CD4-positive, alpha-beta T cell treated with Interleukin-17A for 4 hours (primary cell): Measurements from ENCODE around the gene C7orf25.
"Not testable (repeated sequence)": the region's sequence is repeated elsewhere in the genome, so short reads cannot be mapped to it uniquely, and the experiment has no call there.

ENCODE experiments used
- DNase-seq: peaks from one replicate; pipeline ENCODE4 v3.0.0-alpha.2; 2020; ENCODE audit warnings: mixed read lengths

Gene C7orf25

DNA sequence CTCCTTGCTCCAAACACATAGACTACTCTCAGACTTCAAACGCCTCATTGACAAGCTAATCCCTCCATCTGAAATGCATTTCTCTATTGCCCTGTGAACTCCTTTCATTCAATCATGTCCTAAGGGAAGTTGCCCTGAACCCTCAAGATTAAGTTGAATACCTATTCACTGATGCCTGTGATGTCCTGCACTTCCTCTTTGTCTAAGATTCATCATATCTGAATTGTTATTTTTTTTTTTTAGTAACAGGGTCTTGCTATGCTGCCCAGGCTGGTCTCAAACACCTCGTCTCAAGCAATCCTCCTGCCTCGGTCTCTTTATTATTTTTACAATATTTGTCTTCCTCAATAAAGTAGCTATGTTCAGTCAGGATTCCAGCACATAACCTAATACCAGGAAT lies 16.9 kb upstream of the C7orf25 start:
- no peak for DNase-seq

DNA sequence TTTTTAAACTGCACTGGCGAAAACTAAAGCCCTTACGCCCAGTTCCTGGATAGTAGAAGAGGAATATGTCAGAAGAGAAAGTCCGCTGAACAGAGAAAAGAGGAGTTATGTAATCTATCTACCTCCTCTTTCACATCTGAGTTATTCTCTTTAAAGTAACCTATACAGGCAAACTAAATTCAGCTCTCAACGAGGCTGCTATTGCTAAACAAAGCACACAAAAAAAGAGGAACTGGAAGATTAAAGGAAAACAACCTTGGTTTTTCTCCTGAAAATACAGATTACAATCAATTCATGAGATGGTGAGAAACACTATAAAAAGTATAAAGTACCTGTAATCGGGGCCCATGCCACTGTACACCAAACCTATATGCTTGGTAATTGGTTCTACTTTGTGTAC lies 14.3 kb upstream of the C7orf25 start:
- DNase-seq = no peak

DNA sequence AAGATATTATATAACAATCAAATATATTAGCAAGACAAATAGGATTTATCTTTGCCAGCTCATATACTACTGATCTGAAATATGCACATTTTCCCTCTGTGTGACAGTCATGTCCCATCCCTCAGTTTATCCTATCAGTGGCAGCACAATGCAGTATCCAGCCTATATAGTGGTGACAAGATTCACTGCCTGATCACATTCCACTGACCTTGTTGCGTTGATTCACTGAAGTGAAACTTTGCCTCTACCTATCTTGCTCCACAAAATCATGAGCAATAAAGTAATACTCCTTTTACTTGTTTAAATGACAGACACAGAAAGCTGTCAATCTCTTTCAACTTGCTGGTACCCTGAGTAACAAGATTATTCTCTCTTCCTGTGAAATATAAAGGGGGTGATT lies 13.8 kb upstream of the C7orf25 start:
- no peak for DNase-seq

DNA sequence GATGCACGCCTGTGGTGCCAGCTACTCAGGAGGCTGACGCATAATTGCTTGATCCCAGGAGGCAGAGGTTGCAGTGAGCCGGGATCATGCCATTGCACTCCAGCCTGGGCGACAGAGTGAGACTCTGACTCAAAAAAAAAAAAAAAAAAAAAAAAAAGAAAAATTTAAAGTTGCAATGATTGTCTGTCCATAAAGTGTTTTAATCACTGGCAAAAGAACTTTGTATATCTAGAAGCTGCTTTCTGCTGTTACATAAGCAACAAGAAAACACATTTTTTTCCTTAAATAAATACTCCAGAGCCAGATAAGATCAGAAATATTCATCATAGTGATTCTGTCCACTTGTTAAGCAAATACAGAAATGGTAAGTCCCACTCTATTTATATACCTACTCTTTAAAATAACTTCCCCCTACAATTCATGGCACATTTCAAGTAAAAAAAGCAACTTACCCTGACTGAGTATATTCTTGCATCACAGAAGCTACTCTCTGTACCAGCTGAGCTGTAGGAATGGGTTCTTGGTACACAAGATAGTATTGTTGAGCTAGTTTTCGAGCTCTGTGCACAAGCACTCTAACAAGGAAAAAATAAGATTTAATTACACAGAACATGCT lies 12.5 kb upstream of the C7orf25 start:
- no peak for DNase-seq

DNA sequence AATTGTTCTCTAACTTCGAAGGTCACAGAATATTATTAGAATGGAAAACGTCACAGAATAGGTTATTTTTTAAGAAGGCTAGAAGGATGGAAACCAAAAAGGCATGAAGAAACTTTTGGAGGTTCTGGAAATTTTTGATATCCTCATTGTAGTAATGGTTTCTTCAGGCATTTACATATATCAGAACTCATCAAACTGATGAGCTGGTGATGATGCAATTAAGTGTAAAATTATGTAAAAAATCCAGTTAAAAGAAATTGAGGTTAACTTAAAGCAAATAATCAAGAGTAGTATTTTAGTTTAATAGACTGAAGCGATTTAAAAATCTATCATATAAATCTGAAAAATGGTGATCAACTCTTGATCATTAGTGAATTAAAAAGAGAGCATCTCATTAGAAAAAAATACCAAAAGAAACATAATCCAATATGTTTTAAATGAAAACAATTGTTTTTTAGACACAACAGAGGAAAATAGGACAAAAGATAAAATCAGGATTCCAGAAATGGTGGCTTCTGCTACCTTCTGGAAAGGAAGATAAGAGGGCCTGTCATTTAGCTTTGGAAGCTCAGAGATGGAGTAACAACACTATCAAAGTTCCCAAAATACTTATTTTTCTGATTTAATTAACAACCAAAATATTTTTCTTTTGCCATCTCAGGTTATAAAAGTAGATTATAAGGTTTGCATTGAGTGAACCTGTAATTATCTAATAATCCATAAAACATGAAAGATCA lies 10.3 kb upstream of the C7orf25 start:
- DNase-seq = no peak

DNA sequence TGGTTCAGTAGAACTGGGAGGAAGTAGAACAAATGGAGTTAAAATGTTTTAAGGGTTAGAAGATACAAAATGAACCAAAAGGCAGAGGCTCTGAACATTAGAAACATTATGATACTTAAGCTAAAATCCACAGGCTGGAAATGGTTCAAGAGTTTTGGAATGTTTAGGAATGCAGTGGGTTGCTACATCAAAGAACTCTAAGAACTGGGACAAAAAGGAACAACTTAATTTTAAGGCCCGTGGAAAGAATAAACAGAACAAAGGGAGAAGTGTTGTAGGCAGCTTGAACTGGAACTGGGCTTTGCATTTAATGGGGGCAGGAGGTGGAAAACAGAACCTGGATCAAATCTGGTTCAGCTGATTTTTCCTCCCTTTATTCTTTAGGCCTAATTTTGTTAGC lies 3.5 kb upstream of the C7orf25 start:
- no peak for DNase-seq

DNA sequence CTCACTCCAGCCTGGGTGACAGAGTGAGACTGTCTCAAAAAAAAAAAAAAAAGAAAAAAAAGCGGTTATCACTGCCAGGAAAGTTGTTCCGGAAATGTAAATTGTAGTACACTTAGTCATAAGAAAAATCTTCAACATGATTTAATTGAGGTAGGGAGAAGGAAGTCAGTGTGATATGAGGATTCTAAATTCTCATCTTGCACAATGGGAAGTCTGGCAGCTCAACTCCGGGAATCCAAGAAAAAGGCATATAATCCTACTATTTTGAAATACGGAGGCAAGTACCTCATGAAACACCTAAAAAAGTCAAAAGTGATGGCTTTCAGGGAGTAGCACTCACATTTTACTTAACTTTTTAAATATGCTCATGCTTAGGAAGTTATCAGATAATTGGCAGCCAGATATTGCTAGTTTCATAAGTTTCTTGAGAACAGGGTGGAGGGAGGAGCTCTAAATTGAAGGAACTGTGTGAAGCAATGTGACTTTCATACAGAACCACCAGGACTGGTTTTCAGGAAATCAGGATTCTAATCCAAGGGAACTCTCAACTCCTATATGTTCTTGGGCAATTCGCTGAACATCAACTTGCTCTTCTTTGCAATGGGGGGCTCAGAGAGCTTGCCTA lies 2.7 kb upstream of the C7orf25 start:
- DNase-seq = no peak

DNA sequence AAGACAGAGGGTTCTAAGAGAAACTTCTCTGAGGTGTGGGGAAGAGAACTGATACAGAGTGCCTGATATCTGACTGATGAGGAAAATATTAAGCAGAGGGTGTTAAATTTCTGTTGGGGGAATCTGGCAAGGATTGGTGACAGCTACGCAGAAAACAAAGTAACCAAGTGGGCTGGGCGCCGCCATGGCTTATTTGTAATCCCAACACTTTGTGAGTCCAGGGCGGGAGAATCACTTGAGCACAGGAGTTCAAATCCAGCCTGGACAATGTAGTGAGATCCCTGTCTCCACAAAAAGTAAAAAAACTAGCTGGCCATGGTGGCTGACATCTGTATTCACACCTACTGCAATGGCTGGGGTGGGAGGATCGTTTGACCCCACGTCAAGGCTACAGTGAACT lies 2.1 kb upstream of the C7orf25 start:
- DNase-seq = no peak

DNA sequence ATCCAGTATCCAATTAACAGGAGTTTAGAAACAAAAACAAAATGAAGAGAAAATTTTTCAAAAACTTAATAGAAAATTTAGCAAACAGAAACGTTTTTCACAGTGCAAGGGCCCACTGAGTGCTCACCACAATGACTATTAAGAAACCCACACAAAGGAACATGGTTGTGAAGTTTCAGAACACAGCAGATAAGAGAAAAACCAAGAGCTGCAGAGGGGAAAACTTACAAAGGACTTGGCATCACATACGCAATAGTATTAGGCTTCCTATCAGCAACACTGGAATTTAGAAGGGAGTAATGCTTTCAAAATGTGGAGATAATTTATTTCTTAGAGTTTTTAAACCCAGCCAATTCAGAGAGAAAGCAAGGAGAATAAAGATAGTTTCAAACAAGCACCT lies 1.7 kb upstream of the C7orf25 start:
- no peak for DNase-seq

DNA sequence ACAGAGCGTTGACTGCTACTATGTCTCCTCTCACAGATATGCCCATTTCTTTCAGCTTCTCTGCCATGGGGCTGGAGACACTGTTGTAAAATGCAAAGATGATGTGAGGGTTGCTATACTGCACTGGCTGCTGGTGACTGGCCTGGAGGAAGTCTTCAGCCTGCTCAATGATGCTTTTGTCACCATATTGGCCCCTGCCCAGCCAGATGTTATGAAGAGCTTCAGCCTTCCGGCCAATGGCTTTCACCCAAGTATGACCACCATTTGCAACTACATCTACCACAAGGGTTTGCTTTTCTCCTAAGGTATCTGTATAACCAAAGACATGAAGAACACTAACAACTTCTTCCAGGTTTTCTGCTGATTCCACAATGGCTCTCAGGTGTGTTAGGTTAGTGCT lies 1.6 kb downstream of the C7orf25 start:
- DNase-seq = no peak

DNA sequence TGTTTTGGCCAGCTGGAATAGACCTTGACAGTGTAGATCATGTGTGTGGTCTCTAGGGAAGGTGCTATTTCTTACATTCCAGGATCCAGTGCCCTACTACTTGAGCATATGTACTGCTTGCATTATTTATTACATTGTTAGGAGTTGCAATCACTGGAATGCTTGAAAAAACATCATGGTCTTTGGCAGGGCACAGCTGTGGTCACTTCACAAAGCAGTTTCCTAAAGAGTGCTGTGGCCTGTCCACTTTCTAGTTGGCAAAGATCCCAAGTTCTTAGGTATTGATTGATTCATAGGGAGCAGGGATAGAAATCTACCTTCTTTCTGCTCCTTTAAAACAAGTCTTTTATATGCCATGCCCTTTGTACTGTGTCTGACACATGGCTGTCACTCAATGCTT lies 4.6 kb downstream of the C7orf25 start:
- DNase-seq = no peak

DNA sequence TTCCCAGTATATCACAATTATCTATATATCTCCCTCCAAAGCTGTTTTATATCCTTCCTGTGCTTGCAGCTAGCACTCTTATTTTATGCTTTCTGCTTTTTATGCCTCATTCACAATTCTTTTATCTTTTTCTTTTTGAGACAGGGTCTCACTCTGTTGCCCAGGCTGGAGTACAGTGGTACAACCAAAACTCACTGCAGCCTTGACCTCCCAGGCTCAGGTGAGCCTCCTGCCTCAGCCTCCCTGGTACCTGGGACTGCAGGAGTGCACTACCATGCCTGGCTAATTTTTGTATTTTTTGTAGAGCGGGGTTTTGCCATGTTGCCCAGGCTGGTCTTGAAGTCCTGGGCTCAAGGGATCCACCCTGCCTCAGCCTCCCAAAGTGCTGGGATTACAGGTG lies 5.7 kb downstream of the C7orf25 start:
- no peak for DNase-seq

DNA sequence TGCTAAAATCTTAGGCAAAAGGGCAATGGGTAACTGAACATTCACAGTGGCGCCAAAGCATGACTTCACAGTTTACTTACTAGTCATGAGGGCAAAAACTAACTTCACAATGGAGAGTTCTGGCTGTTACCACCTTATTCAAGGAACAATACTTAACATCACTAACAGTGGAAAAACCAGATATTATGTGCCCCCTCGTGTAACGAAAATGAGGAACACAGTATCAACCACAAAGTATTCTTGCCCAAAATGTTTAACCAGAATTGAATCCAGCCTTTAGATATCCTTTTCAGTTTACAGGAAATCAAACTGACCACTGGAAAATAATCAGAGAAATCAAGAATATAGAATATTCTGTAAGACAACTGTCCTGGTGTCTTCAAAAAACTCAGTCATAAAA lies 9.5 kb downstream of the C7orf25 start:
- no peak for DNase-seq

DNA sequence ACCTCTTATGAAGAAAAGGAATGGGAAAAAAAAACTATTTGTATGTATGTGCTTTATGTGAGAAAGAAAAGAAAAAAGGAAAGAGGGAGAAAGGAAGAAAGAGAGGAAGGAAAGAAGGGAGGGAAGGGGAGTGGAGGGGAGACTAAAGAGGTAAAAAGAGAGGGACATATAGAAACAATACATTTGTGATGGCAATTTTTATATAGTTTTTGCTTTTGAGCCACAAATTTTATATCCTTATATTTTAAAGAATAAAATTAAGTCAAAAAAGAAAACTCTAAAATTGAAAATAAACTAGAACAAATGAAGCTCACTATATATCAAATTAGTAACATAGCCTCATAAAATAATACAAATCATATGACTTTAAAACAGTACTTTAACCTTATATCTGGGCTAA lies 11.0 kb downstream of the C7orf25 start:
- DNase-seq = no peak

DNA sequence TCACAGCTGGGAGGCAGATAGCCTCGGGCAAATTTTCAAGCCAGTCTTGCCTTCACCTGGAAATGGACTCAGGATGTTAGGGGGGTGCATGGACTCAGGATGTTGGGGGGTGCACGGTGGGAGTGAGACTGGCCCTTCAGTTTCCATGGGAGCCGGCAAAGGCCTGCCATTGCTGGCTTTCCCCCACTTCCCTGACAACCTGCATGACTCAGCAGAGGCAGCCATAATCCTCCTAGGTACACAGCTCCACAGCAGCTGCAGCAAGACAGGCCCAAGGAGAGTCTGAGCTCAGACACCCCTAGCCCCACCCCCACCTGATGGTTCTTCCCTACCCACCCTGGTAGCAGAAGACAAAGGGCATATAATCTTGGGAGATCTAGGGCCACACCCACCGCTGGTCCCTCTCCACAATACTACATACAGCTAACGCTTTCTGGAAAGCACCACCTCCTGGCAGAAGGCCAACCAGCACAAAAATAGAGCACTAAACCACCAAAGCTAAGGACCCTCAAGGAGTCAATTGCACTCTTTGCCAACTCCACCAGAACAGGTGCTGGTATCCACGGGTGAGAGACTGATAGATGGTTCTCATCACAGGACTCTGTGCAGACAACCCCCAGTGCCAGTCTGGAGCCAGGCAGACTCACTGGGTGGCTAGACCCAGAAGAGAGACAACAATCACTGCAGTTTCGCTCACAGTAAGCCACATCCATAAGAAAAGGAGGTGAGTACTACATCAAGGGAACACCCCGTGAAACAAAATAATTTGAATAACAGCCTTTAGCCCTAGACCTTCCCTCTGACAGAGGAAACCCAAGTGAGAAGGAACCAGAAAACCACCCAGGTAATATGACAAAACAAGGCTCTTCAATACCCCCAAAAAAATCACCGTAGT lies 18.3 kb downstream of the C7orf25 start:
- DNase-seq = no peak

DNA sequence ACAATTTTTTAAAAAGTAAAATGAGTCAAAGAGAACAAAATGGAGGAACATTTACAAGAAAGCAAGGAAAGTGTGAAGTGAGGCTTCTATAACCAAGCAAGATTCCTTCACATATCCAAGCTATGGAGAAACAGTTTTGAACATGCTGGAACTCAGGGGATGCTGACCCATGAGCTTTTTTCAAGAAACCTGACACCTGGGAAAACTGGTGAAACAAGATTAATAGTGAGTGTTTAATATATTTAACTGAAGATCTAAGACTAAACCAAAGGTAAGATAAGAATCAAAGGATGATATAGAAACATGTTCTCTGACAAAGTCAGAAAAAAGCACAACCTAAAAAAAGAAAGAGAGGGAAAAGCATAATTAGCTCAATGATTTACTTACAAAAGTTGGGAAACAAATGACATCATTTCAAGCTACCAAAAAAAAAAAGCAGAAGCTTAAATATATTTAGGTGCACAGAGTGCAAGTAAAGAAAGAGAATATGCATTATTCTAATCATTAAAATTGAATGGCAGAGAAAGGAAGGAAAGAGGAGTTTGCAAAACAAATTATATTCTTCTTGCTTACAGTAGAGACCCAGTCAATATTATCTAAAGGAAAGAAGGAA lies 24.9 kb downstream of the C7orf25 start:
- DNase-seq = no peak

DNA sequence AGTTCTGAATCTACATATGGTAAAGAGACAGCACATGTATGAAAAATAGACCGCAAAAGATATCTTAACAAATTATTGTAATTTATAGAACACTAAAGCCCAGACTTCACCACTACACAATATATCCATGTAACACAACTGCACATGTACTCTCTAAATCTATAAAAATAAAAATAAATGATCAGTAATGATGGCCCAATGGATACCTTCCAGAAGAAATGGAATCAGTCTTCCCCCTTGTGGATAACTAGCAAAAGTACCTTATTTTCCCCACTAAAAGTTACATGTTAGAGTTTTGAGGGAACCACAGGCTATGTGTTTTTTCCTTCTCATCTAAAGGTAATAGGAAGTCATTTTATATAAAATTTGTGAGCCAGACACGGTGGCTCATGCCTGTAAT lies 25.7 kb downstream of the C7orf25 start:
- no peak for DNase-seq

DNA sequence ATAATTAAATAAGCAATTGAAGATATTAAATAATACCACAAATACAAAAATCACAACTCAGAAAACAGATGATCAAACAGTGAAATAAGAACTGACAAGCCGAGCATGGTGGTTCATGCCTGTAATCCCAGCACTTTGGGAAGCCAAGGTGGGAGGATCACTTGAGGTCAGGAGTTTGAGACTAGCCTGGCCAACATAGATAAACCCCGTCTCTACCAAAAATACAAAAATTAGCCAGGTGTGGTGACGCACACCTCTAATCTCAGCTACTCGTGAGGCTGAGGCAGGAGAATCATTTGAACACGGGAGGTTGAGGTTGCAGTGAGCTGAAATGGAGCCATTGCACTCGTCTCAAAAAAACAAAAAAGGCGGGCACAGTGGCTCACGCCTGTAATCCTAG lies 26.7 kb downstream of the C7orf25 start:
- DNase-seq = not testable (repeated sequence)

DNA sequence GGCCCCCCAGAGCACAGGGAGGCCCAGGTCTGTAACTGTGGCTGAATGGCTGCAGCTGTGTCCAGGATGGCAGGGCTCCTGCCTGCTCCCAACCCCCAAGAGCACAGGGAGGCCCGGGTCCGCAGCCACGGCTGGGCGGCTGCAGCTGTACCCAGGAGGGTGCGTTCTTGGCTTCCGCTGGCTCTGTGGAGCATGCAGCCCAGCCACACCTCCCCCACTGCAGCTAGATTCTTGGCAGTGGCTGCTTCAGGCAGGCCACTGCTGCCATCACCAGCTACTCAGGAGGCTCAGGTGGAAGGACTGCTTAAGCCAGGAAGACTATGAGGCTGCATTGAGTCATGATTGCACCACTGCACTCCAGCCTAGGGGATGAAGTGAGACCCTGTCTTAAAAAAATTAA lies 27.9 kb downstream of the C7orf25 start:
- DNase-seq = no peak

DNA sequence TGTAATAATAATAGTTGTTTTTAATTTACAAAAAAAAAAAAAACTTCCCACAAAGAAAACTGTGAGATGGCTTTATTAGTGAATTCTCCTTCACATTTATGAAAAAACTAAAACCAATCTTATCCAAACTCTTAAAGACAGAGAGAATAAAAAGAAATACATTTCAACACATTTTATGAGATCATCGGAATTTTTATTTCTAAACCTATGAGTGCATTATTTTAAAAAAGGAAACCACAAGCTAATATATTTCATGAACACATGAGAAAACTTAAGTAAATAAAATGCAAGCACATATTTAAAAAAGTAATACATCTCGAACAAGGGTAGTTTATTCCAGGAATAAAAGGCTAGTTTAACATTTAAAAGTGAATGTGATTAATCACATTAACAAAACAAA lies 31.5 kb downstream of the C7orf25 start:
- DNase-seq = no peak

DNA sequence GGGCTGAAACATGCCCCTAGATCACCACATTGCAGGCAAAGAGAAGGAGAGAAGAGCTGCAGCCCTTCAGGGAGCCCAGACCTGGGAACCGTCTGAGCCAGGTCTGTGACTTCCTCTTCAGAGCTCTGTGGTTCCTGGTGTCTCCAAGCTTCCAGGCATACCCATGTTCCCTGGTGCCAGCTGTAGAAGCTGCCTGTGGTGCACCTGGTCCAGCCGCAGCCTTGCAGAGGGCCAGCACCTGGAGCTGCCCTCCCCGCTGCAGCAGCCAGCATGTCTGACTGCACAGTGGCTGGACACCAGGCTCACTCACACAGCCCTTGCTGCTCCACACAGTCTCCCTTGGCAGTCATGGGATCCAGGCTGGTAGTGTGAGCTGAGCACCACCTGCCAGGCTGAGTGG lies 33.6 kb downstream of the C7orf25 start:
- DNase-seq = no peak

DNA sequence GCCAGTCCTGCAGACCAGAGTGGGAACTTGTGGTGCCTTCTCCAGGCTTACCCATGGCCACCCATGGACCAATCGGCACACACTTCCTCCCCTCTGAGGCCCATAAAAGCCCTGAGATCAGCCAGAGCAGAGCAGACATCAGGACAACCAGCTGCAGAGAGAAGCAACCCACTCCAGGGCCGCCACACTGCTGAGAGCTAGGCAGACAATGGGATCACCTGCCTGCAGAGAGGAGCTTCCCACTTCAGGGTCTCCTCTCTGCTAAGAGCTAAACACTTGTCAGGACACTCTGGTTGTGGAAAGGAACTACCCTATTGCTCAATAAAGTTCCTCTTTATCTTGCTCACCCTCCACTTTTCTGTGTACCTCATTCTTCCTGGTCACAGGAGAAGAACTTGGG lies 34.0 kb downstream of the C7orf25 start:
- no peak for DNase-seq
